ENCODE measurements around the gene ITPK1.

The ITPK1 gene

DNA sequence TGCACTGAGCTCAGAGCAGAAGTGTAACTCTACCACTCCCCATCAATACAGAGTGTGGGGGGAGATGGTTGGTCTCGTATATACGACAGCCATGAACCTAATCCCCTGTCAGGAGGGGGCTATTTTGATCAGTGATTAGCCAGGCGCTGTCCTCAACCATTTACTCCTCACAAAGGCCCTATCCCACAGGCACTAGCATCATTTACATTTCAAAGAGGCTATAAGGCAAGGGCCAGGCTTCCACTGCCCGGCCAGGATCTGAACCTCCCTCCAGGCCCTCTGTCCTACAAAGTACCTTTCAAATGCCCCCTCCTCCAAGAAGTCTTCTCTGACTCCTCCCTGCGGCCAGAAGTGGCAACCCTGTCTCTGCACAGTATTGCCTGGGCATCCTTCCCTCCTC is 74.7 kb downstream of the ITPK1 start:
- no peaks in the 10 kb centered on the region for H3K36me3 ChIP-seq (ENCODE audit: control insufficient read depth, insufficient read depth, low read length)
- no peak overlapping the region for H3K9ac ChIP-seq (ENCODE audit: low read length)
- peaks cover 85% of the 10 kb centered on the region for H3K4me1 ChIP-seq (ENCODE audit: control insufficient read depth, insufficient read depth, low read length)

DNA sequence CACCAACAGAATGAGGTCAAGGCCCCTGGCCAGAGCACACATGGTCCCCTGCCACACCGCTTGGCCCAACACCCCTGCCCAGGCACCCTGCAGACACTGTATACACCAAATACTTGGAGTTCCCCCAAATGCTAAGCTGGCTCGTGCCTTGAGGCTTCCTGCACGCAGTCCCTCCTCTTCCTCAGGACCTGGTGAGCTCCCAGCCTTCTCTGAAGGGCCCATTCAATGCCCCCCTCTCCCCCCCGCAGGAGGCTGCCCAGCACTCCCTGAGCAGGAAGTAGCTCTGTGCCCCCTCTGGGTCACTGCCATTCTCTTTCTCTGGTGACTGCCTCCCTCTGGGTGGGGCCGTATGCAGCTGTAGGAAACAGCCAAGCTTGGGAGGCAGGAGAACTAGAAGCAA is 75.3 kb downstream of the ITPK1 start:
- Histone ChIP-seq H3K4me1 (ENCODE audit: control insufficient read depth, insufficient read depth, low read length) (peaks cover 80% of the 10 kb centered on the region), H3K9me3 (ENCODE audit: control insufficient read depth, low read length) (no peaks in the 10 kb centered on the region), H3K9ac (ENCODE audit: low read length) (peak overlapping the region; percentile 30), H3K27me3 (ENCODE audit: control insufficient read depth, insufficient read depth, low read length) (no peaks in the 10 kb centered on the region), H3K4me3 (ENCODE audit: low read length) (no peak overlapping the region), H3K36me3 (ENCODE audit: control insufficient read depth, insufficient read depth, low read length) (no peaks in the 10 kb centered on the region)

More for the DNA sequence above, 74.7 kb downstream of the ITPK1 start:
- Histone ChIP-seq H3K27me3 (ENCODE audit: control insufficient read depth, insufficient read depth, low read length) (no peaks in the 10 kb centered on the region), H3K4me3 (ENCODE audit: low read length) (no peak overlapping the region), H3K9me3 (ENCODE audit: control insufficient read depth, low read length) (no peaks in the 10 kb centered on the region)

DNA sequence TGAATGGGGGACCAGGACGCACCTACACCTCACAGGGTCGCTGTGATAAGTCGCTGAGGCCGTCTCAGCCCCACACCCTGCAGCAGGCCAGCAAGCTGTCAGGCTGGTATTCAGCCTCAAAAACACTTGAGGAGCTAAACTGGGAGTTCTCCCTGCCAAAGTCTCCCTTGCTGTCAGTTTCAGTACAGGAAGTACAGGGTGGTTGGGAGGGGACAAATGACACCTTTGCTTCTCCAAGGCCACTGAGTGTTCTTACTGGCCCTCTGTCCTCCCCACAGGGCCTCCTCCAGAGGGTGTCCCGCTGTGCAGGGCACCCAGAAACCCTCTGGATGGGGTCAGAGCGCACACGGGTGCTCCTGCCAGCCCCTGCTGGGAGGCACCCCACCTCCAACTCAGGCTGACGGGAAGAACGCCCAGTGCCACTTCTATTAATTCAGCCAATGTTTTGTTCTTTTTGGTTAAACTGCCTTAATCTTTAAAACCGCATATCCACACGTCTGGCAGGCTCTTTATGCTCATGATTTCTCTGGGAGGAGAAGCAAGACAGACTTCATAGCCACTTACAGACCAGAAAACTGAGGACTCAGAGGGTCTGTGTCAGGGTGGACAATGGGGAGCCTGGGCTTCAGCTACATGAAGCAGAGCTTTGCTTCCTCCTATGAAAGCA is 75.9 kb downstream of the ITPK1 start:
- no peaks in the 10 kb centered on the region for H3K36me3 ChIP-seq (ENCODE audit: control insufficient read depth, insufficient read depth, low read length)
- no peaks in the 10 kb centered on the region for H3K27me3 ChIP-seq (ENCODE audit: control insufficient read depth, insufficient read depth, low read length)
- H3K9ac ChIP-seq (ENCODE audit: low read length): peak overlapping the region; percentile 30
- peaks cover 77% of the 10 kb centered on the region for H3K4me1 ChIP-seq (ENCODE audit: control insufficient read depth, insufficient read depth, low read length)
- no peak overlapping the region for H3K4me3 ChIP-seq (ENCODE audit: low read length)
- H3K9me3 ChIP-seq (ENCODE audit: control insufficient read depth, low read length): no peaks in the 10 kb centered on the region

DNA sequence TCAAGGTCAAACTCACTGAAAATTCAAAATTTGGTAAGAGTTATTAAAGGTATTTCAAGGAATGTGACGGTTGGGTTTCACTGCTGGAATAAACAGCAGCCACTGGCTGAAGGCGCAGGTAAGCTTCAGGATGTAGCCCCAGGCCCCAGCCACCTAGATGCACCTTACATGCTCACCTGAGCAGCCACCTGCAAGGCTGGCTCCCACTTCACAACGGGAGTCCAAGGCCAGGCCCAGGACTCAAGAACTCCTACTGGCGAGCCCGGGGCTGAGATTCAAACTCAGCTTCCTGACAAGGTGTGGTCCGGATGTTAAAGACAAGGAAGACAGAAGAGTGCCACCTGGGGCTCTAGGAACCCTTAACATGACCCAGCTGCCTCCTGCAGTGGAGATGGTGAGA is 78.4 kb downstream of the ITPK1 start:
- Histone ChIP-seq H3K27me3 (ENCODE audit: control insufficient read depth, insufficient read depth, low read length) (no peaks in the 10 kb centered on the region), H3K4me3 (ENCODE audit: low read length) (no peak overlapping the region), H3K4me1 (ENCODE audit: control insufficient read depth, insufficient read depth, low read length) (peaks cover 74% of the 10 kb centered on the region), H3K36me3 (ENCODE audit: control insufficient read depth, insufficient read depth, low read length) (no peaks in the 10 kb centered on the region), H3K9ac (ENCODE audit: low read length) (no peak overlapping the region), H3K9me3 (ENCODE audit: control insufficient read depth, low read length) (no peaks in the 10 kb centered on the region)

DNA sequence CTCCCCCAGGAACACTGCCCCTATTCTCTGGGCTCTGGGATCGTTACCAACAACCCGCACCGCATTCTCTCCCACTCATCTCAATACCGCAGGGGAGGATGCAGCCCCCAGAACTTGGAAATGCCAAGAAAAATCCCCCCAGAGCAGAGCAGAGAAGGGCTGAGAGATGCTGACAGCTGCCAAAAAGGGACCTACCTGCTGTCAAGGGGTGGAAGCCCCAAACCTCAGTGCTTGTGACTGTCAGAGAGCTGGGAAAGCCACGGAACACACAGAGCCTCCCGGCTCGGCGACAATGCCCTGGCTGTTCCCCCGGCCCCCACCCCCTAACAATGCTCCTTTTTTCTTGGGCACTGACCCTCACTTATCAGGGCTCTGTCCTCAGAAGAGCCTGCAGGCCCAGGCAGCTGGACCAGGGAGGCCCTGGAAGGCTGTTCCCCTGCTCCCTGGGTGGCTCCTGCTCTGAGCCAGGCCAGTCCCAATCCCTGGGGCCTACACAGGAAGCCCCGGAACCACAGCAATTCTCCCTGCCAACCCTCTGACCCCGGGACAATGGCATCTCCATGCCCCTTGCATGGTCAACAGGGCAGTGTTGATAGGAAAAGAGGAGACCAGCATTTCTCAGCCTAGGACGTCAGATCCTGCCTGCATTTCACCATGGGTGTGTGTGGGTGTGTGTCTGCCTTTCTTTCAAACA is 78.9 kb downstream of the ITPK1 start:
- no peak overlapping the region for H3K4me3 ChIP-seq (ENCODE audit: low read length)
- H3K9me3 ChIP-seq (ENCODE audit: control insufficient read depth, low read length): no peaks in the 10 kb centered on the region
- H3K4me1 ChIP-seq (ENCODE audit: control insufficient read depth, insufficient read depth, low read length): peaks cover 69% of the 10 kb centered on the region
- no peaks in the 10 kb centered on the region for H3K36me3 ChIP-seq (ENCODE audit: control insufficient read depth, insufficient read depth, low read length)
- H3K27me3 ChIP-seq (ENCODE audit: control insufficient read depth, insufficient read depth, low read length): no peaks in the 10 kb centered on the region
- no peak overlapping the region for H3K9ac ChIP-seq (ENCODE audit: low read length)

DNA sequence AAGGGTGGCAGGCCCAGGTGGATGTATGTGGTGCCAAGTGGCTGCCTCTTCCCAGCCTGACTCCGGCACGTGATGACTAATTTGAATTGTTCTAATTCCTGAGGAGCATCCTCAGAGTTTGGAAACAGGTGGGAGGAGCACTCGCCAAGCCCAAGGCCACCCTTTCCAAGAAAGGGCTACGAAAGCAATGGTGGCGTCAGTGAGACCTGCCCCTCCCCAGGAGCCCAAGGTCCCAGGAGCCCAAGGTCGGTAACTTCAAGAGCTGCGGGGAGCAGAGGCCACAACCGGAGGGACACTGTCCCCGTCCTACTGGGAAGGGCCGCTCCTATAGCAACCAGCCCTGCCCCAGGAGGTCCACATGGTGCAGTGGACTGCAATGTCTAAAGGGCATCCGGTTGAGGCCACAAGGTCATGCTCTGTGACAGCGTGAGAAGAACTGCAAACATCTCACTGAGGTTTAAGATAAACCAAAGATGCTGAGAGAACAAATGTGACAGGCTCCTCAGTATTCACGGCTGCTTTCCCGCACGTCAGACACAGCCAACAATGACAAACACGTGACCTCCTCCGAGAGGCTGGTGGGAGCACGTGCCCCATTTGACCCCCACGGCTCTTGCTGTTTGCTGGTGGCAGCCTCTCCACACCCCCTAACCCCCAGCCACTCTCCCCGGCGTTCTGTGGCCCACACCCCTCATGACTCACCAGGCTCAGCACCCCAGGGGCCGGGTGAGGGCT is 79.6 kb downstream of the ITPK1 start:
- H3K4me1 ChIP-seq (ENCODE audit: control insufficient read depth, insufficient read depth, low read length): peaks cover 69% of the 10 kb centered on the region
- H3K9me3 ChIP-seq (ENCODE audit: control insufficient read depth, low read length): no peaks in the 10 kb centered on the region
- H3K36me3 ChIP-seq (ENCODE audit: control insufficient read depth, insufficient read depth, low read length): no peaks in the 10 kb centered on the region
- H3K4me3 ChIP-seq (ENCODE audit: low read length): no peak overlapping the region
- H3K9ac ChIP-seq (ENCODE audit: low read length): no peak overlapping the region
- H3K27me3 ChIP-seq (ENCODE audit: control insufficient read depth, insufficient read depth, low read length): no peaks in the 10 kb centered on the region

DNA sequence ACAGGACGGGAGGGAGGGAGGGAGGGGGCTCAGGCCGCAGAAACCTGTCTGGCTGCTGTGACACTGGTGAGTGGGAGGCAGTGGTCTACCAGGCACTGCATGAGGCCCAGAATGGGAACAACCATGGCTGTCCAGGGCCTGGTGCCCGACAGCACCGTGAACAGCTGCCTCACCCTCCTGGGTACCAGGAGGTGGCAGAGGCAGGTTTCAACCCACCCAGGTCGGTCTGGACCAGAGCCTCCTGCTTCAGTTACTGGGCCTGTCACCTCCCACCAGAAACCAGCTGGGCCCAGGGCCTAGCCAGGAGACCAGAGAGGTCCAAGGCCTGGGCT is 80.2 kb downstream of the ITPK1 start:
- Histone ChIP-seq H3K9ac (ENCODE audit: low read length) (no peak overlapping the region), H3K36me3 (ENCODE audit: control insufficient read depth, insufficient read depth, low read length) (no peaks in the 10 kb centered on the region), H3K9me3 (ENCODE audit: control insufficient read depth, low read length) (no peaks in the 10 kb centered on the region), H3K4me3 (ENCODE audit: low read length) (no peak overlapping the region), H3K4me1 (ENCODE audit: control insufficient read depth, insufficient read depth, low read length) (peaks cover 64% of the 10 kb centered on the region), H3K27me3 (ENCODE audit: control insufficient read depth, insufficient read depth, low read length) (no peaks in the 10 kb centered on the region)

DNA sequence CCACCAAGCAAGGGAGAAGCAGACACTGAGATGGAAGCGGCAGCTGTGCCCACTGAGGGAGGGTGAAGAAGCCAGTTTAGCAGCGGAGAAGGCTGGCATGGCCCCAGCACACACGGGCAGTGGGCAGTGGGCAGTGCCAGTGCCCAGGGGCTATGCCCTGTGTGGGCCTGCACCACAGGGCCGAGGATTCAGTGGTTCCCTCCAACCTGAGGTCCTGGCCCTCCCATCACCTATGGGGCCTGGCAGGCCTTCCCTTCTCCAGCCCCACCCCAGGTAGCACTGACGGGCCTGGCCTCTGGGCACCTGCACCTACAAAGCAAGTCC is 81.1 kb downstream of the ITPK1 start:
- peaks cover 55% of the 10 kb centered on the region for H3K4me1 ChIP-seq (ENCODE audit: control insufficient read depth, insufficient read depth, low read length)

DNA sequence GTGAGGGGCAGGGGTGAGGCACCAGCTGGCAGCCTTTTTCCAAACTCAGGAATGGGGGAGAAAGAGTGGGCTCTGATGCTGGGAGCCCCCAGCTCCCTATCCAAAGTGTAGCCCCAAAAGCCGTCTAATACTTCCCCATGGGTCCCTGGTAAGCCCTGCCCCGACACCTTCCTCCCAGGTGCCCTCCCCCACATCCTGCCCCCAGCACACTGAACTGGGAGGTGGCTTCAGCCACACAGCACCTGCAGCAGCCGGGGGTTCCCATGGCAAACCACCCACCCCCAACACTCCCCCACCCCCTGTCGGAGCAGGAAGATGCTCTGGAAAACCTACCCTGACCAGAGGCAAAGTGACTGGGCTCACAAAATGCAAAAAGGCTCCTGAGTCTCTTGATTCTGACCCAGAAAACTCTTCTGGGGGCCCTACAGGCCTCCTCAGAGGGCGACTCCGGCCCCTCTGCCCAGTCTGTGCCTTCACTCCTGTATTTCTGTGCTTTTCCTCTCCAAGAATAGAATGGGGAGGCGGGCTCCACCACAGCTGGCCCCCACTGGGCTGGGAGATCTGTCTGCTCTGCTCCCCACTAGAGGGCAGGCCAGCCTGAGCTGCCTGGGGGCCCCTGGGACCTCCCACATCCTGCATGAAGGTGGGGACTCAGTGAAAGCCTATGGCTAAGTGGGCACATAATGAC is 81.6 kb downstream of the ITPK1 start:
- Histone ChIP-seq H3K36me3 (ENCODE audit: control insufficient read depth, insufficient read depth, low read length) (no peaks in the 10 kb centered on the region), H3K27me3 (ENCODE audit: control insufficient read depth, insufficient read depth, low read length) (no peaks in the 10 kb centered on the region), H3K4me3 (ENCODE audit: low read length) (no peak overlapping the region), H3K4me1 (ENCODE audit: control insufficient read depth, insufficient read depth, low read length) (peaks cover 50% of the 10 kb centered on the region), H3K9ac (ENCODE audit: low read length) (no peak overlapping the region), H3K9me3 (ENCODE audit: control insufficient read depth, low read length) (no peaks in the 10 kb centered on the region)

More for the DNA sequence above, 81.1 kb downstream of the ITPK1 start:
- no peaks in the 10 kb centered on the region for H3K27me3 ChIP-seq (ENCODE audit: control insufficient read depth, insufficient read depth, low read length)
- no peaks in the 10 kb centered on the region for H3K9me3 ChIP-seq (ENCODE audit: control insufficient read depth, low read length)
- no peak overlapping the region for H3K9ac ChIP-seq (ENCODE audit: low read length)
- no peaks in the 10 kb centered on the region for H3K36me3 ChIP-seq (ENCODE audit: control insufficient read depth, insufficient read depth, low read length)
- no peak overlapping the region for H3K4me3 ChIP-seq (ENCODE audit: low read length)

DNA sequence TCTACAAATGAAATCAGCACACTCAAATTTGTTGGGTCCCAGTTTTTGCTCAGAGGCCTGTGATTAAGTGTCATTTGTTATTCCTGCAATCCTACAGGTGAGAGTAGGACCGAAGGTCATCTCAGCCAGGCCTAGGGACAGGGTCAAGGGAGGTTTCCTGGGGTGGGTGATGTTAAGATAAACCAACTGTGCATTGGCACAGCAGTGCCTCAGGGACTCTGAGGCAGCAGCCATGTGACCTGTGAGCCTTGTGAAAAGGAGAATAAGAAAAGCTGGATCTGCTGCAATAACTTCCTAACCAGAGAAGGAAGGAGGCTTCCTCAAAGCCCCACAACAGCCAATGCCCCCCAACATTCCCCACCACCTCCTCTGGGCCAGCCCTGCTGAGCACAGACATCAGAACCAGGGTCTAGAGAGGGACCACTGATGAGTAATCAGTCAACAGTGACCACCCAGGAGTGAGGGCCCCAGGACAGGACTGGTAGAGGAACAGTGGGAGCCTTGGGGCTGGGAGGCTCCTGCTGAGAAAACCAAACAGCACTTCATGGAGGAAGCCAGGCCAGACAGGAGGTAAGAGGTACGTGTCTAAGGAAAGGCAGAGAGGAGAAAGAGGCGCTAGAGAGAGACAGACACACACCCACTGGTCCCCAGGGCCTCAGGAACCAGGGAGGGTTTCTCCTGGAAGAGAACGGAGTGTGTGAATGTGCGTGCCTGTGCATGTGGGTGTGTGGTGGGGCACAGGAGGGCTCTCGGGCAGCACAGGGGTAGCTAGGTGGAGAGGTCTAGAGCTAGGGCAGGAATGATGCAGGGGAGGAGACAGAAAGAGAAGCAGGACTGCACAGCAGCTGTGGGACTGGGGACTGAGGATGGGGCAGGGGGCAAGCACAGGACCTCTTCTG is 82.4 kb downstream of the ITPK1 start:
- Histone ChIP-seq H3K4me1 (ENCODE audit: control insufficient read depth, insufficient read depth, low read length) (peaks cover 48% of the 10 kb centered on the region), H3K9ac (ENCODE audit: low read length) (no peak overlapping the region), H3K9me3 (ENCODE audit: control insufficient read depth, low read length) (no peaks in the 10 kb centered on the region), H3K36me3 (ENCODE audit: control insufficient read depth, insufficient read depth, low read length) (no peaks in the 10 kb centered on the region), H3K4me3 (ENCODE audit: low read length) (no peak overlapping the region), H3K27me3 (ENCODE audit: control insufficient read depth, insufficient read depth, low read length) (no peaks in the 10 kb centered on the region)

DNA sequence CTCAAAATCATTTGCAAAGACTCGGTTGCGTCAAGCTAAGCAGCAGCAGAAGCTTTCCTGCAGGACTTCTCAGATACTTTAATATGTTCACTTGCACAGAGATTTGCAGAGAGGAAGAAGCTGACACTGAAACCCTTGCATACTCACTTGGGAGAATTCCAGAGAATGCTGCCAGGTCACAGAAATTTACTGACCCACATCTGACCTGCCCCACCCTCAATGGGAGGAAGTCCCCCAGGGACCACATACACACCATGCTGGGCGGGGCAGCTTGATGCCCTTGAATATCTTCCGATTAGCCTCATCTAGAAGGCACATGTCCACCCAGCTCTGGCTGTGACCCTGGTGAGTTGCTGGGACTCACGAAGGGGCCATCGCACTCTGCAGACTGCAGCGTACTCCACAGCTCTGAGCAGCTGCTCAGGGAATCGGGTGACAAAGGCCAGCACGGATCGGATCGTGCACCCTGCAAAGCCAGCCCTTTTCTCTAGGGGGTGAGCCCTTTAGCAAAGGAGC is 83.2 kb downstream of the ITPK1 start:
- Histone ChIP-seq H3K4me3 (ENCODE audit: low read length) (no peak overlapping the region), H3K4me1 (ENCODE audit: control insufficient read depth, insufficient read depth, low read length) (peaks cover 48% of the 10 kb centered on the region), H3K9ac (ENCODE audit: low read length) (no peak overlapping the region), H3K27me3 (ENCODE audit: control insufficient read depth, insufficient read depth, low read length) (no peaks in the 10 kb centered on the region), H3K36me3 (ENCODE audit: control insufficient read depth, insufficient read depth, low read length) (no peaks in the 10 kb centered on the region), H3K9me3 (ENCODE audit: control insufficient read depth, low read length) (no peaks in the 10 kb centered on the region)
